SK-N-SH treated with all-trans-retinoic acid at 6 μM for 48 hours (cell line): ENCODE results near the gene POLR1E.

Experiments used
- ESRRG ChIP-seq: fragments of 250-450 bp; sonication (Bioruptor Pico); IDR thresholded peaks from 2 replicates; pipeline ENCODE4 v1.6.1; 2021; ENCODE audit warnings: mild to moderate bottlenecking
- OSR1 ChIP-seq: fragments of 250-450 bp; sonication (Bioruptor Pico); IDR thresholded peaks from 2 replicates; pipeline ENCODE4 v1.8.0; 2022; ENCODE audit warnings: moderate library complexity, mild to moderate bottlenecking, inconsistent platforms
- RARB ChIP-seq: fragments of 250-450 bp; sonication (Bioruptor Pico); IDR thresholded peaks from 2 replicates; pipeline ENCODE4 v1.8.0; 2021; ENCODE audit warnings: mild to moderate bottlenecking, moderate library complexity

GRCh38 chr9:37444890-37445289 lies 40.9 kb upstream of the POLR1E start:
- TF ChIP-seq ESRRG (CRISPR knock-in tag) (no peak), OSR1 (CRISPR knock-in tag) (no peak), RARB (CRISPR knock-in tag) (no peak)
